ENCODE results near the gene TENM4.

Gene TENM4

DNA sequence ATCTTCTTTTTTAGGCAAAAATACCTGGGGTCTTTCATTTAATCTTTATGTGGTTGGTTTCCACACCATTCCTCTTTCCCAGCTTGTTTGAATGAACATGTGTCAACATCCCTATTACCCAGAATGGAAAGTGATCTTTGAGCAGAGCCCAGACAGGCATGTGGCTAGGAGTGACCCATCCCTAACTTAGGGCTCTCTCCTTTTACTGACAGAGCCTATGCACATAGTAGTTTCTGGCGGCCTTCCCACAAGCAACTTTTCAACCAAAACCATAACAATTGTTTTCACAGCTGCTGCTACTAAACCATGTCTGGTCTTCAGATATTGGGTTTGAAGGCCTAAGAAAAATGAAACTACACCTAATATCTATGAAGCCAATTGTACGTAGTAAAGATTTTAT lies 107.5 kb downstream of the TENM4 start:
- in situ Hi-C loops (cut with MboI; ENCODE audit: low pct_unique_long_range_greater_than_20kb, low sequenced_read_pairs, unreplicated experiment): no loop called here

DNA sequence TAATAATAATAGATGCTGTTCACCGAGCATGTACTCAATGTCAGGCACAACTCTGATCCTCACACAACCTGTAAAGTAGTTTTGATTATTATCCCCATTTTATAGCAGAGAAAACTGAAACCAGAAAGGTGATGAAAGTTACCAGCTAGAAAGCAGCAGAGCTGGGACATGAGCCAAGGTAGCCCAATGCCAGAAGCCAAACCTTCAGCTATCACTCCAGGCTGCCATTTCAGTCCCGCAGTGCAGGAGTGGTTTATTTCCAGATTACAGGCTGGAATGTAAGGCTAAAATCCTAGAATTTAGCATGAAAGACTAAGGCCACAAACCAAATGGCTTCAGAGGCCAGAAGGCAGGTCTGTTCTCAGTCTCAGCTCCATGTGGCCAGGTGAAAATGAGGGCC lies 108.8 kb downstream of the TENM4 start:
- DNase-seq (ENCODE audit: low spot score): no peak
- in situ Hi-C loops (cut with MboI; ENCODE audit: low pct_unique_long_range_greater_than_20kb, low sequenced_read_pairs, unreplicated experiment): no loop called here
- TF ChIP-seq, protein P1, sequence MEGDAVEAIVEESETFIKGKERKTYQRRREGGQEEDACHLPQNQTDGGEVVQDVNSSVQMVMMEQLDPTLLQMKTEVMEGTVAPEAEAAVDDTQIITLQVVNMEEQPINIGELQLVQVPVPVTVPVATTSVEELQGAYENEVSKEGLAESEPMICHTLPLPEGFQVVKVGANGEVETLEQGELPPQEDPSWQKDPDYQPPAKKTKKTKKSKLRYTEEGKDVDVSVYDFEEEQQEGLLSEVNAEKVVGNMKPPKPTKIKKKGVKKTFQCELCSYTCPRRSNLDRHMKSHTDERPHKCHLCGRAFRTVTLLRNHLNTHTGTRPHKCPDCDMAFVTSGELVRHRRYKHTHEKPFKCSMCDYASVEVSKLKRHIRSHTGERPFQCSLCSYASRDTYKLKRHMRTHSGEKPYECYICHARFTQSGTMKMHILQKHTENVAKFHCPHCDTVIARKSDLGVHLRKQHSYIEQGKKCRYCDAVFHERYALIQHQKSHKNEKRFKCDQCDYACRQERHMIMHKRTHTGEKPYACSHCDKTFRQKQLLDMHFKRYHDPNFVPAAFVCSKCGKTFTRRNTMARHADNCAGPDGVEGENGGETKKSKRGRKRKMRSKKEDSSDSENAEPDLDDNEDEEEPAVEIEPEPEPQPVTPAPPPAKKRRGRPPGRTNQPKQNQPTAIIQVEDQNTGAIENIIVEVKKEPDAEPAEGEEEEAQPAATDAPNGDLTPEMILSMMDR (IDR thresholded peaks at IDR 0.05; ENCODE audit: extremely low read depth, insufficient read depth, missing control alignments): no peak

More for the DNA sequence above, 107.5 kb downstream of the TENM4 start:
- no peak for DNase-seq (ENCODE audit: low spot score)
- TF ChIP-seq, protein P1 (IDR thresholded peaks at IDR 0.05; ENCODE audit: extremely low read depth, insufficient read depth, missing control alignments): no peak

DNA sequence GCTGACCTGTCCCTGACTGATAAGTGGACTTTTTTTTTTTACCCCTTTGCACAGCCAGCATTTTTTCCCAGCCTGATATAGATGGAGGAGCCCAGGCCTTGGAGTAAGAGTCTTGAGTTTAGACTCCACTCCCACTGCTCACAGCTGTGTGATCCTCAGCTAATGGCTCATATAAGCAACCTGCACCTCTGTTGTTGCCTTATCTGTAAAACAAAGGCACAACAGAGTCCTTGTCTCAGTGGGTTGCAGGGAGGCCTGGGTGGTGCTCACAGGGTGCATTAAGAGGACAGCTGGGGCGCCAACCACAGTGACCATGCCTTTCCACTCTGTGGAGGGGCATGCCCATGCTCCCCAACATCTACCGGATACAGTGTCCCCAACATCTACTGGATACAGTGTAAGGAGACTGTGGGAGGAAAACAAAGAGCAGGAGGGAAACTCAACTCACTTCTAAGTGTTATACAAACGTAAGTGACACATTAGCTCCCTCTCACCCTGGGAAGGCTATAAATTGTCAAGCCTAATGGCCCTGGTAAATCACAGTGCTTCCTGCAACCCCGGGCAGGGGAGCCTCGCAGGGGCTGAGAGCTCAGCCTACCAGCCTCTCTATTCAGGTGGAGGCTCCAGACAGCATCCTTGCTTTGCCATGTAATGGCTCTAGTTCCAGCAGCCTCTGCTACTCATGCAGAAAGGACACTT lies 109.5 kb downstream of the TENM4 start:
- in situ Hi-C loops (cut with MboI; ENCODE audit: low pct_unique_long_range_greater_than_20kb, low sequenced_read_pairs, unreplicated experiment): no loop called here
- no peak for DNase-seq (ENCODE audit: low spot score)
- TF ChIP-seq, protein P1 (IDR thresholded peaks at IDR 0.05; ENCODE audit: extremely low read depth, insufficient read depth, missing control alignments): no peak

DNA sequence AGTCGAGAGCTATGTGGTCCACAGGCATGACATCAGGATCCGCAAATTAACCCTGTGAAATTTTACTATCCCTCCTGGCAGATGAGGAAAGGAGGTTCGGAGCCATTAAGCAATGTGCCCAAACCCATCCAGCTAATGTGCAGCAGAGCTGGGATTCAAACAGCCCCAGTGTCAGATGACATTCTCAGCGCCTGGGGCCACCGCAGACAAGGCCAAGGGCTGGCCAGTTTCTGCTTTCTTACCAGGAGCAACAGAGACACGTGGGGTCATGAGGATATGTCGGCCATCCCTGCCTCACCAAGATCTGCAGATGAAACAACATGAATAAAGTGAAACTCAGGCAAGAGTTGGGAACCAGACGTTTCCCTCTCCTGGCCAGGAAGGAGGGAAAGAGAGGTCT lies 110.2 kb downstream of the TENM4 start:
- in situ Hi-C loops (cut with MboI; ENCODE audit: low pct_unique_long_range_greater_than_20kb, low sequenced_read_pairs, unreplicated experiment): no loop called here
- DNase-seq (ENCODE audit: low spot score): no peak
- TF ChIP-seq, protein P1 (IDR thresholded peaks at IDR 0.05; ENCODE audit: extremely low read depth, insufficient read depth, missing control alignments): no peak

DNA sequence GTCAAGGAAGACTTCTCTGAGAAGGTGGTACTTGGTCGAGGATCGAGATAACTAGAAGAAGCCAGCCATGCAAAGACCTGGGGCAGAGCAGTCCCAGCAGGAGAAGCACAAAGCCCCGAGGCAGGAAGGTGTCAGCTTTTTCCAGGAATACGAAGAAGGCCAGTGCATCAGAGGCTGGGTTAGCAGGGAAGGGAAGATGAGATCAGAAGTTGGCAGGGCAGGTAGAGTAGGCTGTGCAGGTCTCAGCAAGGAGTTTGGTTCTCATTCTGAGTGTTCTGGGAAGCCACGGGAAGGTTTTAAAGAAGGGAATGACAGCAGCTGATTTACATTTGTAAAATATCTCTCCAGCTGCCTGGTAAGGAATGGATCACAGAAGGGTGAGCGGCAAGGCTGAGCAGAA lies 111.3 kb downstream of the TENM4 start:
- in situ Hi-C loops (cut with MboI; ENCODE audit: low pct_unique_long_range_greater_than_20kb, low sequenced_read_pairs, unreplicated experiment): no loop called here
- DNase-seq (ENCODE audit: low spot score): no peak
- TF ChIP-seq, protein P1 (IDR thresholded peaks at IDR 0.05; ENCODE audit: extremely low read depth, insufficient read depth, missing control alignments): no peak

DNA sequence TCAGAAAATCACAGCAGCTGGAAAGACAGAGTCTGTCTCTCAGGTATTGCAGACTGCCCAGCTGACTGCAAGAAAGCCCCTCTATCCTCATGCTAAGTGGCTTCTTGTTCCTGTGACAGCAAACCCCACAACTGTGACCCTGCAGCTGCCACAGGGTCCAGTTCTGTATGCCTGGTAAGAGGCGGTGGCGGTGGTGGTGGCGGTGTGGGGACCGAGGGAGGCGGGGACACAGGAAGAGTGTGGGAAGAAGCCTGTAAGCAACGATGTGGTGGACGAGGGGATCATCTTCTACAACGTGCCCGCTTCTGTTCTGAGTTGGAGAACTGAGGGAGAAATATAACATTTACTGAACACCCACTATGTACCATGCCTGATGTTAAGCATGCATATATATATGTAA lies 112.4 kb downstream of the TENM4 start:
- TF ChIP-seq, protein P1 (IDR thresholded peaks at IDR 0.05; ENCODE audit: extremely low read depth, insufficient read depth, missing control alignments): no peak
- in situ Hi-C loops (cut with MboI; ENCODE audit: low pct_unique_long_range_greater_than_20kb, low sequenced_read_pairs, unreplicated experiment): no loop called here
- DNase-seq (ENCODE audit: low spot score): no peak
